KMS-11 (cell line): ENCODE data around the gene ZDHHC19.
A peak's percentile ranks its signal among the peaks of the same experiment; 100 is the strongest.

Experiments
- H2AFZ ChIP-seq: fragments of 200-600 bp; sonication (generic); 2 replicates; pipeline ENCODE4 v1.6.1; 2016; ENCODE audit warnings: antibody characterized with exemption, mixed run types, low read depth
- H3K27ac ChIP-seq: fragments of 200-600 bp; sonication (generic); 2 replicates; pipeline ENCODE4 v1.6.1; 2016; ENCODE audit warnings: mild to moderate bottlenecking, mixed run types
- H3K27me3 ChIP-seq: fragments of 200-600 bp; sonication (generic); 2 replicates; pipeline ENCODE4 v1.6.1; 2017; ENCODE audit warnings: mild to moderate bottlenecking, low read depth, mixed run types, moderate library complexity; ENCODE audit not compliant: insufficient read depth
- H3K36me3 ChIP-seq: fragments of 200-600 bp; sonication (generic); 2 replicates; pipeline ENCODE4 v1.6.1; 2017; ENCODE audit warnings: mild to moderate bottlenecking, mixed run types; ENCODE audit not compliant: insufficient read depth
- H3K4me1 ChIP-seq: fragments of 200-600 bp; sonication (generic); 2 replicates; pipeline ENCODE4 v1.6.1; 2016; ENCODE audit warnings: mild to moderate bottlenecking, low read depth, mixed run types; ENCODE audit not compliant: poor library complexity, severe bottlenecking
- H3K4me2 ChIP-seq: fragments of 200-600 bp; sonication (generic); 2 replicates; pipeline ENCODE4 v1.7.0; 2016; ENCODE audit warnings: mild to moderate bottlenecking, mixed run types
- H3K4me3 ChIP-seq: fragments of 200-600 bp; sonication (generic); IDR thresholded peaks from 2 replicates; pipeline ENCODE4 v1.6.1; 2017; ENCODE audit warnings: low read depth, low read length, mixed read lengths; ENCODE audit not compliant: insufficient read depth
- H3K79me2 ChIP-seq: fragments of 200-600 bp; sonication (generic); 2 replicates; pipeline ENCODE4 v1.6.1; 2016; ENCODE audit warnings: low read depth, mixed run types; ENCODE audit not compliant: insufficient read depth
- H3K9ac ChIP-seq: fragments of 200-600 bp; sonication (generic); 2 replicates; pipeline ENCODE4 v1.6.1; 2016; ENCODE audit warnings: mild to moderate bottlenecking, mixed run types
- H4K20me1 ChIP-seq: fragments of 200-600 bp; sonication (generic); 2 replicates; pipeline ENCODE4 v1.6.1; 2016; ENCODE audit warnings: mild to moderate bottlenecking, mixed run types; ENCODE audit not compliant: insufficient read depth
- CTCF ChIP-seq: fragments of 200-600 bp; sonication (generic); conservative IDR thresholded peaks from 2 replicates; pipeline ENCODE4 v1.6.1; 2017; ENCODE audit warnings: low read depth, mild to moderate bottlenecking, antibody characterized with exemption, low read length, moderate library complexity, mixed read lengths

ZDHHC19 gene

GRCh38 chr3:196181127-196181546 is 30.1 kb downstream of the ZDHHC19 start:
- peak overlapping the region; percentile 59; the same call in 1 of the 2 replicates for H3K4me2 ChIP-seq
- 0 out of 2 replicates have a peak overlapping the region, but pooled peaks have one; percentile 41 for H2AFZ ChIP-seq
- peaks cover 34% of the 10 kb centered on the region for H3K4me1 ChIP-seq
- H4K20me1 ChIP-seq: no peaks in the 10 kb centered on the region
- H3K27ac ChIP-seq: no peak overlapping the region
- no peak for TF ChIP-seq CTCF
- H3K27me3 ChIP-seq: no peaks in the 10 kb centered on the region
- no peaks in the 10 kb centered on the region for H3K36me3 ChIP-seq
- H3K9ac ChIP-seq: no peak overlapping the region
- H3K4me3 ChIP-seq: no peak overlapping the region
- H3K79me2 ChIP-seq: no peaks in the 10 kb centered on the region

GRCh38 chr3:196180346-196180745 is 30.9 kb downstream of the ZDHHC19 start:
- no peak for TF ChIP-seq CTCF
- Histone ChIP-seq H3K36me3 (no peaks in the 10 kb centered on the region), H3K27ac (no peak overlapping the region), H3K79me2 (no peaks in the 10 kb centered on the region), H4K20me1 (no peaks in the 10 kb centered on the region), H3K4me3 (no peak overlapping the region), H2AFZ (no peak overlapping the region), H3K27me3 (no peaks in the 10 kb centered on the region), H3K9ac (no peak overlapping the region), H3K4me2 (no peak overlapping the region), H3K4me1 (peaks cover 32% of the 10 kb centered on the region)

GRCh38 chr3:196179380-196180308 is 31.6 kb downstream of the ZDHHC19 start:
- no peak overlapping the region for H2AFZ ChIP-seq
- TF ChIP-seq CTCF: no peak
- no peaks in the 10 kb centered on the region for H3K79me2 ChIP-seq
- no peak overlapping the region for H3K4me2 ChIP-seq
- no peaks in the 10 kb centered on the region for H3K27me3 ChIP-seq
- H3K27ac ChIP-seq: no peak overlapping the region
- H3K9ac ChIP-seq: no peak overlapping the region
- H3K4me1 ChIP-seq: peaks cover 32% of the 10 kb centered on the region
- H4K20me1 ChIP-seq: no peaks in the 10 kb centered on the region
- H3K4me3 ChIP-seq: no peak overlapping the region
- H3K36me3 ChIP-seq: no peaks in the 10 kb centered on the region

- peaks cover 31% of the 10 kb centered on the region for H3K4me1 ChIP-seq
- H2AFZ ChIP-seq: no peak overlapping the region
- no peaks in the 10 kb centered on the region for H3K79me2 ChIP-seq
- no peaks in the 10 kb centered on the region for H3K27me3 ChIP-seq
- H4K20me1 ChIP-seq: no peaks in the 10 kb centered on the region
- H3K36me3 ChIP-seq: no peaks in the 10 kb centered on the region
- TF ChIP-seq CTCF: no peak
- H3K4me2 ChIP-seq: no peak overlapping the region
- no peak overlapping the region for H3K27ac ChIP-seq
- no peak overlapping the region for H3K9ac ChIP-seq
- no peak overlapping the region for H3K4me3 ChIP-seq
Measured at GRCh38 chr3:196178993-196179379, 32.2 kb downstream of the ZDHHC19 start.
